SK-N-SH (cell line): ENCODE results near the gene MVD.

Source experiments
- TF ChIP-seq, protein P1 (sequence below): IDR thresholded peaks from 2 replicates; pipeline ENCODE4 v1.6.1; 2012; ENCODE audit warnings: mild to moderate bottlenecking, low read depth, low read length, moderate library complexity
- TF ChIP-seq, protein P2 (sequence below): fragments of 200-600 bp; sonication (generic); IDR thresholded peaks from 2 replicates; pipeline ENCODE4 v1.6.1; 2017; ENCODE audit warnings: antibody characterized with exemption, mild to moderate bottlenecking, moderate library complexity

DNA sequence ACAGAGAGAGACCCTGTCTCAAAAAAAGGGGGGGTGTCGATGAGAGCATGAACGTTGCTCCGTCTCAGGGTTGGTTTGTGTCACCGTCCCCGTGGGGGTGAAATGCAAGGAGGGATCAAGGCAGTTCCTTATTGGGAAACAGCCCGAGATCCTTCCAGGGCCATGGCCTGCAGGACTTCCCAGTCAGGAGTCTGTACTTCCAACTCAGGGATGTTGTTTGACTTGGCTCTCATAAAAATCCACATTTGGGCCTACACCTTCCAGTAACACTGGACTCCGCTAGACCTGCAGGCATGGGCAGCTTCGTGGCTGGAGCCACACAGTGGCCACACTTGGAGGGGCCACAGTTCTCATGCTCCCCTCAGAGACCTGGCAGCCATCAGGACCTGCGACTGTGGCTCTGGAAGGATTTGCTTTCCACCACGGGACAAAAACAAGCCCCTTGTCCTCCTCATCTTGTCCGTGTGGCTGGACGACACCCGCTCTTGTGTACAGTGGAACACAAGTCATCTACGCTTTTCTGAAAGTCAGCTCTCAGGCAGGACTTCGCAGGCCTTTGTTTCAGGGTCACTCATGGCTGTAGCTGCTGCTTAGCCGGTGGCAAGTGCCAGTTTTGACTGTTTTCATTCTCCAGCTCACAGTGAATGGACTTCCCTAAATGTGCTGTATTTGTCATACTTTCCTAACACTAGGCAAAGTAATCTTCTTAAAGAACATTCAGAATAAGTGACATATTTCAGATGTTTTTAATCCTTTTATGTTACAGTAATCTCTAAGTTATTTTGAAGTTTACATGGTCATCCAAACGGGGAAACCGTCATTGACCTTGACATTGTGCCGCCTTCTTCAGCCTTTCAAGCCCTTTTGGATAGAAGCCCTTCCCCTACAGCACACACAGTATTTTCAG lies 48.7 kb downstream of the MVD start:
- TF ChIP-seq, protein P1, sequence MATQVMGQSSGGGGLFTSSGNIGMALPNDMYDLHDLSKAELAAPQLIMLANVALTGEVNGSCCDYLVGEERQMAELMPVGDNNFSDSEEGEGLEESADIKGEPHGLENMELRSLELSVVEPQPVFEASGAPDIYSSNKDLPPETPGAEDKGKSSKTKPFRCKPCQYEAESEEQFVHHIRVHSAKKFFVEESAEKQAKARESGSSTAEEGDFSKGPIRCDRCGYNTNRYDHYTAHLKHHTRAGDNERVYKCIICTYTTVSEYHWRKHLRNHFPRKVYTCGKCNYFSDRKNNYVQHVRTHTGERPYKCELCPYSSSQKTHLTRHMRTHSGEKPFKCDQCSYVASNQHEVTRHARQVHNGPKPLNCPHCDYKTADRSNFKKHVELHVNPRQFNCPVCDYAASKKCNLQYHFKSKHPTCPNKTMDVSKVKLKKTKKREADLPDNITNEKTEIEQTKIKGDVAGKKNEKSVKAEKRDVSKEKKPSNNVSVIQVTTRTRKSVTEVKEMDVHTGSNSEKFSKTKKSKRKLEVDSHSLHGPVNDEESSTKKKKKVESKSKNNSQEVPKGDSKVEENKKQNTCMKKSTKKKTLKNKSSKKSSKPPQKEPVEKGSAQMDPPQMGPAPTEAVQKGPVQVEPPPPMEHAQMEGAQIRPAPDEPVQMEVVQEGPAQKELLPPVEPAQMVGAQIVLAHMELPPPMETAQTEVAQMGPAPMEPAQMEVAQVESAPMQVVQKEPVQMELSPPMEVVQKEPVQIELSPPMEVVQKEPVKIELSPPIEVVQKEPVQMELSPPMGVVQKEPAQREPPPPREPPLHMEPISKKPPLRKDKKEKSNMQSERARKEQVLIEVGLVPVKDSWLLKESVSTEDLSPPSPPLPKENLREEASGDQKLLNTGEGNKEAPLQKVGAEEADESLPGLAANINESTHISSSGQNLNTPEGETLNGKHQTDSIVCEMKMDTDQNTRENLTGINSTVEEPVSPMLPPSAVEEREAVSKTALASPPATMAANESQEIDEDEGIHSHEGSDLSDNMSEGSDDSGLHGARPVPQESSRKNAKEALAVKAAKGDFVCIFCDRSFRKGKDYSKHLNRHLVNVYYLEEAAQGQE: no peak
- TF ChIP-seq, protein P2, sequence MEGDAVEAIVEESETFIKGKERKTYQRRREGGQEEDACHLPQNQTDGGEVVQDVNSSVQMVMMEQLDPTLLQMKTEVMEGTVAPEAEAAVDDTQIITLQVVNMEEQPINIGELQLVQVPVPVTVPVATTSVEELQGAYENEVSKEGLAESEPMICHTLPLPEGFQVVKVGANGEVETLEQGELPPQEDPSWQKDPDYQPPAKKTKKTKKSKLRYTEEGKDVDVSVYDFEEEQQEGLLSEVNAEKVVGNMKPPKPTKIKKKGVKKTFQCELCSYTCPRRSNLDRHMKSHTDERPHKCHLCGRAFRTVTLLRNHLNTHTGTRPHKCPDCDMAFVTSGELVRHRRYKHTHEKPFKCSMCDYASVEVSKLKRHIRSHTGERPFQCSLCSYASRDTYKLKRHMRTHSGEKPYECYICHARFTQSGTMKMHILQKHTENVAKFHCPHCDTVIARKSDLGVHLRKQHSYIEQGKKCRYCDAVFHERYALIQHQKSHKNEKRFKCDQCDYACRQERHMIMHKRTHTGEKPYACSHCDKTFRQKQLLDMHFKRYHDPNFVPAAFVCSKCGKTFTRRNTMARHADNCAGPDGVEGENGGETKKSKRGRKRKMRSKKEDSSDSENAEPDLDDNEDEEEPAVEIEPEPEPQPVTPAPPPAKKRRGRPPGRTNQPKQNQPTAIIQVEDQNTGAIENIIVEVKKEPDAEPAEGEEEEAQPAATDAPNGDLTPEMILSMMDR: no peak
